ENCODE measurements around the gene PPFIA3.
"Not testable (repeated sequence)": the region's sequence is repeated elsewhere in the genome, so short reads cannot be mapped to it uniquely, and the experiment has no call there.

PPFIA3 gene

GRCh38 chr19:49119411-49120324, at the start of gene PPFIA3:
Gene PPFIA3 (plus strand): TSS chr19:49119544. CDS start chr19:49127874, 8,330 bp downstream.
- DNase-seq, result no peak

GRCh38 chr19:49070416-49070815, 48.9 kb upstream of the PPFIA3 start:
- no peak for DNase-seq

DNA sequence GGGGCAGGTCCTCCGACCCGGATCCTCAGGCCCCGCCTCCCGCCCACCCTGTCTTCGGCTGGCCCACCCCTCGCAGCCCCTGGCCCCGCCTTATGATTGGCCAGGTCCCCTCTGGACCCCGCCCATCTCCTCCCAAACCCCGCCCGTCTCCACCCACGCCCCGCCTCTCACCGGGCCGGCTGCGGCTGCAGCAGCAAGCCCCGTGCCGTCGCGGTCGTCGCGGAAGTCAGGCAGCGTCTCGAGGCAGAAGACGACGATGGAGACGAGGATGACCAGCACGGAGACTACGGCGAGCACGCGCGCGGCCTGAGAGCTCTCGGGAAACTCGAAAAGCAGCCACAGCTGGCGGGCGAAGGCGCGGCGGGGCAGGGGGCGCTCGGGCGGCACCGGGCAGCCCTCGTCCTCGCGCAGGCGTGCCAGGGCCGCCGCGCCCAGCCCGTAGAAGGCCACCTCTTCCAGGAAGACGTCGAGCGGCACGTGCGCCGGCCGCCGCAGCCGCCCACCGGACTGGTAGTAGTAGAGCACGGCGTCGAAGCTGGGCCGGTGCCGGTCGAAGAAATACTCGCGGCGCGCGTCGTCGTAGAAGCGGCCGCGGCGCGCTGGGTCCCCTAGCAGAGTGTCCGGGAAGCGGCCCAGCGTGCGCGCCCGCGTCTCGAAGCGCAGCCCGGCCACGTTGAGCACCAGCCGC, 47.3 kb upstream of the PPFIA3 start:
- DNase-seq, result no peak

DNA sequence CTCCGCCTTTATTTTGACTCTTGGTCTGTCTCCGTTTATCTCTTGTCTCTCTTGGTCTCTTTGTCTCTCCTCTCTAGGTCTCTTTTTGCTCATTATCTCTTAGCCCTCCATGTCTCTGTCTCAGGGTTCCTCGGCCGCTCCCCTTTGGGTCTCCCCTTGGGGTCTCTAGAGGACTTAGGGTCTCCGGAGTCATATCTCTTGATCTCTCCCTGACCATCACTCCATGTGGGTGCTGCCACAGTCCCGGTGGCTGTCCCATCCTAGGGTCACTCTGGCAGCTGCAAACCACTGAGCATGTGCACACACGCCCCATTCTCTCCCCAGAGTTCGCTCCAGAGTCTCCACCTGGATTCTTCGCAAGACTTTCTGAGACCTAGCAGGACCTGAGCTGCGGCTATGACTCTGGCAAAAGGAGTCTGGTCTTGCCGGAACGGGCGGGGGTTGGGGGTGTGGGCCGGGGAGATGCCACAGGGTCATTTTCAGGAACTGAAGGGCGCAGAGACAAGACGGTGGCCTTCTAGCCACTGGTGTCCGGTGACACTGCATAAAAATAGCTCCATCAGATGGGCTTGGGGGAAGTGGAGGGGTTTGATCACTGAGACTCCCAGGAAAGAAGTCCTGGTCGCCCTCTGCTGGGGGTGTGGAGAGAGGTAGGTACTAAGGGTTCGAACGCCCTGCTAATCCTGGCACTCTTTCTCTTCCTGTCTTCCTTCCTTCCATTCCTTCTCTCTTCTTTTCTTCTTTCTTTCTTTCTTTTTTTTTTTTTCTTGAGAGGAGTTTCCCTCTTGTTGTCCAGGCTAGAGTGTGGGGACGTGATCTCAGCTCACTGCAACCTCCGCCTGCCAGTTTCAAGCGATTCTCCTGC, 45.6 kb upstream of the PPFIA3 start:
- peak; percentile 60 to 78 for DNase-seq

GRCh38 chr19:49074869-49075268, 44.5 kb upstream of the PPFIA3 start:
- not testable (repeated sequence) for DNase-seq

- DNase-seq, result no peak
Observed at GRCh38 chr19:49080392-49080791, 39.0 kb upstream of the PPFIA3 start.

GRCh38 chr19:49081273-49081672, 38.1 kb upstream of the PPFIA3 start:
- no peak for DNase-seq

- DNase-seq, result no peak
Observed at GRCh38 chr19:49084206-49085019, 34.9 kb upstream of the PPFIA3 start.

DNA sequence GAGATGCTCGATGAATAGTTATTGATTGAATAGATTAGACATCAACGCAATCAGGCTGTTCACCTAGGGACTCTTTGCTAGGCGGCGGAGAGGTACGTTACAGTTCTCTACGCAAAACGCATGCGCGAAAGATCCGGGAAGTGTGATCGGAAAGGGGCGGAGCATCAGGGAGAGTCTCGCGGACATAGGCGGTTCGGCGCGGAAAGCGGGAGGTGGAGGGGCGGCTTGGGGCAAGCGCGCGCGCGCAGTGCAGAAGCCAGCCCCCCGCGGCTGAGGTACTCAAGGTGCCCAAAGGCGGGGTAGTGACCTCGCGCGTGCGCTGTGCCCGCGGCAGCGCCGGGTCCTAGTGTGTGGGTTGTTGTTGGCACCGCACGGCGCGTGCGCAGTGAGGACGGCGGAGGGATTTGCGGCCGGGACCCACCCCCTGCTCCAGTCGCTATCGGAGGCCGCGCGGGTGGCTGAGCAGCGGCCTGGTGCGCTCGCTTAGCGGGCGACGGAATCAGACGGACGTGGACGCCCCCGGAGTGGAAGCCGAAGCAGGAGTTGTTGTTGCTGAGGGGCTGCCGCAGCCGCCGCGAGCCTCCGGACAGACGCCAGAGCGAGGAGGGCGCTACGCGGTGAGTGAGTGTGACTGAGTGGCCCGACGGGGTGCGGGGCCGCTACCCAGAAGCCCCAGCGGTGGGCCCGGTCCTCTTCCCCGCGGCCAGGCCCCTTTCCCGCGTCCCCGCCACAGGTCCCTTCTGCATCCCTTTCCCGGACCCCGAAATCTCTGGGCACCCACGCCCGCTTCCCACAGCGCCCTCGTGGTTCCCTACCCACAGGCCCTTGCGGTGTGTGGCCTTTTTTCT, 34.1 kb upstream of the PPFIA3 start, which contains the start of gene SNRNP70:
Gene SNRNP70 (plus strand): TSS at position 432 of the 848 bp plus-strand sequence. CDS start 964 bp downstream, outside the sequence.
- peak; percentile 98 to 99 for DNase-seq

GRCh38 chr19:49085868-49086232, 33.5 kb upstream of the PPFIA3 start:
- peak in 1 of 2 experiments; percentile 42 for DNase-seq

DNA sequence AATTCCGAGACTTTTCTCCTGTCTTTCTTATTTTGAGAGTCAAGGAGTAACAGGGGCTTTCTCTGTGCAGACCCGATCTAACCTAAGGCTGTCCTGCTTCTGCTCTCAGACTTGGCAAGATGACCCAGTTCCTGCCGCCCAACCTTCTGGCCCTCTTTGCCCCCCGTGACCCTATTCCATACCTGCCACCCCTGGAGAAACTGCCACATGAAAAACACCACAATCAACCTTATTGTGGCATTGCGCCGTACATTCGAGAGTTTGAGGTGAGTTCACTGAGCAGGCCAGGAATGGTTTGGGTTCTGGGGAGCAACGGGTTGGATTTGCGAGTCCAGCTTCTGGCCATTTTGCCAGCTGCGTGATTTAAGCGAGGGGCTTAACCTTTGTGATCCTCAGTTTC, 33.0 kb upstream of the PPFIA3 start:
- no peak for DNase-seq

GRCh38 chr19:49091391-49092038, 27.8 kb upstream of the PPFIA3 start:
- DNase-seq, result no peak

DNA sequence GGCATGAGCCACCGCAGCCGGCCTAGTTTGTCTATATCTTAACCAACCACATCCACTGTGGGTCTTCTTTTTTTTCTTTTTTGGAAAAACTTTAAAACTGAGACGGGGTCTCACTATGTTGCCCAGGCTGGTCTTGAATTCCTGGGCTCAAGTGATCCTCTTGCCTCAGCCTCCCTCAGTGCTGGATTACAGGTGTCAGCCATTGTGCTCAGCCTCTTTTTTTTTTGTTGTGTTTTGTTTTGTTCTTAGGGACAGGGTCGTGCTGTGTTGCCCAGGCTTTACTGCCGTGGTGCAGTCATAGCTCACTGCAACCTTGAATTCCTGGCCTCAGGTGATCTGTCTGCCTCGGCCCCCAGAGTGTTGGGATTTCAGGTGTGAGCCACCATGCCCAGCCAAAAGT, 26.7 kb upstream of the PPFIA3 start:
- DNase-seq, result no peak

DNA sequence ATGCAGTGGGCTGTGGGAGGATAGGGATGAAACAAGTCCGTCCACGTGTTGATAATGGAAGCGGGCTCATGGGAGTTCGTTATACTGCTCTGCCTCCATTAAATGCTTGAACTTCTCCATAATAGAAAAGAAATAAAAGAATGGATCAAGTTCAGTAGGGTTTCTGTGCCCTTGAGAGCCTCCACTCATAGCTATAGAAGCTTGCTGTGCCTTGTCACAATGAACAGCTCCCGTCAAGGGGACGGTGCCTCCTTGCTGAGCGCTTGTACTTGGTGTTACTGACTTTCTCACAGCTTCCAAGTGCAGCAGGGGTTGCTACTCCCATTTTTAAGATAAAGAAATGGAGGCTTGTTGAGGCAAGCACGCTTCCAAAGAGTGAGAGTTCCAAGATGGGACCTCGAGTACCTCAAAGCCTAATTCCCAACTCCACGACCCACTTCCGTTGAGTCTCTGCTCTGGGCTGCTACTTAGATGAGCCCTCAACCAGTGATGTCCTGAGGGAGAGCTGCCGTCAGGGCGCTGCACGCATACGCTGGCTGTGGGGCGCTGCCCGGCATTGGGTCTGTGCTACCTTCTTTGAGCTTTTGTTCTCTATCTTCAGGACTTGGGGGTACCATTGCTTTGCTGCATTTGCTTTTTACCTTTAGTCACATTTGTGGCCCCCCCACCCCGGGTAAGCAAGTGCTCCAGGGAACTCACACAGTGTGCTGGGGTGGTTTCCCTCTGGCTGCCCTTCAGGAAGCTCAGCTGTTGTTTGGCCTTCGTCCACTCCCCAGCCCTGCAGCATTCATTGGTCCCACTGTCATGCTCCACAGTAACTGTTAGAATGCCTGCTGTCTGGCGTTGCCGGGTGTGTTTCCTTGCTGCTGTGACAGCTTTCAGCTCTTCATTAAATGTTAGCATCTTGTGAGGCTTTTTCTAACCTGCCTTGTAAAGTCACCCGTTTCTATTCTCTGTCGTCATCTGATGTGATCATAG, 24.6 kb upstream of the PPFIA3 start:
- DNase-seq, result no peak

- DNase-seq, result peak; percentile 77 to 81
Observed at GRCh38 chr19:49097453-49098288, 21.7 kb upstream of the PPFIA3 start.

DNA sequence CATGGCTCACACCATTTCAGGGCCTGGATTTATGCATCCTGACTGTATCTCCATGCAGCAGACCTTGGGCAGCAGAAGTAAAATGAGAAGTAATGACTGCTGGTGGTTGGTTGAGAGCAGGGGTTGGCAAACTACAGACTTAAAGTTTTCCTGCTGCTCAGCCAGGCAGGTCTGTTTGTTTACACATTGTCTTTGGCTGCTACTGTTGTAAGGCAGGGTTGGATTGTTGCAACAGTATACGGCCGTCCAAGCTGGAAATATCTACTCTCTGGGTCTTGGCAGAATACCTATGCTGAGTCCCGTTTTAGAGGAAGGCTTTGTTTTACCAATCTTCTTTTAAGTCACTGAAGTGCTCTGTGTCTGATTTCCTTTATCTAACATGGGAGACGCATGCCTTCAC, 20.5 kb upstream of the PPFIA3 start:
- DNase-seq, result no peak

- no peak for DNase-seq
Observed at GRCh38 chr19:49101160-49101559, 18.2 kb upstream of the PPFIA3 start.

- no peak for DNase-seq
Observed at GRCh38 chr19:49102303-49102702, 17.0 kb upstream of the PPFIA3 start.

Data from Kasumi-1 (cell line).